CD4-positive, alpha-beta T cell (primary cell): ENCODE results near the gene PSMD8. TPM values are rescaled to one million over a fixed set of nuclear protein-coding genes. Genes with fewer than 3 reads are reported as not detected.

Experiments used
- ATAC-seq: fragments of 200-7000 bp; cut with Tn5 transposase; one replicate; pipeline ENCODE4 v1.10.0; 2022; ENCODE audit warnings: mild to moderate bottlenecking; ENCODE audit not compliant: poor library complexity
- CTCF ChIA-PET: fragments of 350-600 bp; sonication (Branson Sonifier 250); formaldehyde crosslinking; loops from one replicate; lab custom pipeline; 2021; ENCODE audit warnings: antibody characterized with exemption, inconsistent platforms; lab: Charles Lee
- POLR2A ChIA-PET: fragments of 350-600 bp; sonication (Branson Sonifier 250); formaldehyde crosslinking; loops from one replicate; lab custom pipeline; 2021; ENCODE audit warnings: antibody characterized with exemption, inconsistent platforms; lab: Charles Lee
- DNase-seq, 14 experiments: peaks; one replicate each; pipeline ENCODE4 v3.0.0-alpha.2; 2013 to 2020; ENCODE audit warnings: mixed read lengths in 2 of 14
- H3K27ac ChIP-seq, 2 donors: one replicate each; pipeline versions ENCODE4 v1.5.1 to v1.7.0; 2013; ENCODE audit warnings: low read length in 2 of 2, low read depth in 1 of 2, mild to moderate bottlenecking in 1 of 2
- H3K27me3 ChIP-seq, 2 experiments: 1 replicate in 1 of 2; 2 replicates in 1 of 2; pipeline versions ENCODE4 v1.6.1 to v1.7.0; 2013; ENCODE audit warnings: low read length in 2 of 2, control low read depth in 1 of 2, mild to moderate bottlenecking in 1 of 2, moderate library complexity in 1 of 2; ENCODE audit not compliant: insufficient read depth in 2 of 2, control insufficient read depth in 1 of 2
- H3K36me3 ChIP-seq: one replicate; pipeline ENCODE4 v1.6.1; 2013; ENCODE audit warnings: low read length, control low read depth; ENCODE audit not compliant: insufficient read depth
- H3K4me1 ChIP-seq: one replicate; pipeline ENCODE4 v1.6.1; 2013; ENCODE audit warnings: low read length, control low read depth; ENCODE audit not compliant: insufficient read depth
- H3K4me3 ChIP-seq: one replicate; pipeline ENCODE4 v1.5.1; 2013; ENCODE audit warnings: mild to moderate bottlenecking, low read length, moderate library complexity
- H3K9me3 ChIP-seq, 2 experiments: 1 replicate in 1 of 2; 2 replicates in 1 of 2; pipeline versions ENCODE4 v1.6.1 to v1.7.0; 2013; ENCODE audit warnings: low read length in 2 of 2, mild to moderate bottlenecking in 2 of 2, control low read depth in 1 of 2, moderate library complexity in 1 of 2; ENCODE audit not compliant: control insufficient read depth in 1 of 2, insufficient read depth in 1 of 2
- H3K27ac Mint-ChIP-seq: one replicate; pipeline ENCODE4 v1.8.0; 2020; ENCODE audit warnings: mixed read lengths
- H3K27me3 Mint-ChIP-seq: one replicate; pipeline ENCODE4 v1.8.0; 2021; ENCODE audit warnings: mixed read lengths
- H3K36me3 Mint-ChIP-seq: one replicate; pipeline ENCODE4 v1.8.0; 2021; ENCODE audit warnings: low read depth, mixed read lengths
- H3K4me1 Mint-ChIP-seq: one replicate; pipeline ENCODE4 v1.8.0; 2021; ENCODE audit warnings: low read depth, mixed read lengths
- H3K4me3 Mint-ChIP-seq: one replicate; pipeline ENCODE4 v1.8.0; 2020; ENCODE audit warnings: mild to moderate bottlenecking, mixed read lengths
- H3K9me3 Mint-ChIP-seq: one replicate; pipeline ENCODE4 v1.8.0; 2020; ENCODE audit warnings: mixed read lengths
- intact Hi-C, 2 experiments: fragments of 100-400 bp; cut with DNase I in 1 of 2; cut with micrococcal nuclease in 1 of 2; formaldehyde crosslinking; loops; one replicate each; pipeline versions ENCODE4 v1.15.1 to v1.9.0; 2023 to 2025; cut with DNase I, micrococcal nuclease
- total RNA-seq, 174 experiments: library from RNA in 2 of 174; stranded (reverse) in 2 of 174; gene quantifications; one replicate each; pipeline ENCODE4 v1.2.3 and lab custom pipeline; 2021 to 2026
- TF ChIP-seq, protein P1 (sequence below): fragments of 200-600 bp; IDR thresholded peaks from one replicate; pipeline ENCODE4 v1.8.0; 2022; ENCODE audit warnings: antibody characterized with exemption, mild to moderate bottlenecking

The PSMD8 gene
- total RNA-seq, 2 experiments from 2014 or later = 61.2 to 64.4 TPM

GRCh38 chr19:38375098-38375493, 725 bp downstream of the PSMD8 start:
- peak overlapping the region; percentile 93 for H3K4me3 ChIP-seq
- no peak for ATAC-seq

GRCh38 chr19:38375748-38376147, 1.4 kb downstream of the PSMD8 start:
- Mint-ChIP-seq H3K27me3 (peaks cover 5% of the 10 kb centered on the region), H3K9me3 (no peaks in the 10 kb centered on the region), H3K36me3 (peaks cover 54% of the 10 kb centered on the region), H3K4me1 (peaks cover 30% of the 10 kb centered on the region), H3K4me3 (peak overlapping the region; percentile 99), H3K27ac (peak overlapping the region; percentile 89)
- Histone ChIP-seq H3K4me1 (peaks cover 34% of the 10 kb centered on the region), H3K36me3 (peaks cover 33% of the 10 kb centered on the region), H3K27ac (no peak overlapping the region), H3K9me3 (no peaks in the 10 kb centered on the region), H3K4me3 (peak overlapping the region; percentile 93), H3K27me3 (no peaks in the 10 kb centered on the region)
- TF ChIP-seq, protein P1, sequence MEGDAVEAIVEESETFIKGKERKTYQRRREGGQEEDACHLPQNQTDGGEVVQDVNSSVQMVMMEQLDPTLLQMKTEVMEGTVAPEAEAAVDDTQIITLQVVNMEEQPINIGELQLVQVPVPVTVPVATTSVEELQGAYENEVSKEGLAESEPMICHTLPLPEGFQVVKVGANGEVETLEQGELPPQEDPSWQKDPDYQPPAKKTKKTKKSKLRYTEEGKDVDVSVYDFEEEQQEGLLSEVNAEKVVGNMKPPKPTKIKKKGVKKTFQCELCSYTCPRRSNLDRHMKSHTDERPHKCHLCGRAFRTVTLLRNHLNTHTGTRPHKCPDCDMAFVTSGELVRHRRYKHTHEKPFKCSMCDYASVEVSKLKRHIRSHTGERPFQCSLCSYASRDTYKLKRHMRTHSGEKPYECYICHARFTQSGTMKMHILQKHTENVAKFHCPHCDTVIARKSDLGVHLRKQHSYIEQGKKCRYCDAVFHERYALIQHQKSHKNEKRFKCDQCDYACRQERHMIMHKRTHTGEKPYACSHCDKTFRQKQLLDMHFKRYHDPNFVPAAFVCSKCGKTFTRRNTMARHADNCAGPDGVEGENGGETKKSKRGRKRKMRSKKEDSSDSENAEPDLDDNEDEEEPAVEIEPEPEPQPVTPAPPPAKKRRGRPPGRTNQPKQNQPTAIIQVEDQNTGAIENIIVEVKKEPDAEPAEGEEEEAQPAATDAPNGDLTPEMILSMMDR = no peak
- ATAC-seq (no peak), DNase-seq (no peak)
- POLR2A ChIA-PET = interaction anchor here (0.8 to 1.8 kb wide), 5 partner anchors 12 to 1060 kb away, joined by 3 to 9 read pairs (median 5); partner anchors contain the start of genes EIF3K, FAM98C, GGN and RPS16
- CTCF ChIA-PET = interaction anchor here (2.5 kb wide), 1 partner anchor 27 kb away, joined by 36 read pairs; the partner anchor contains the start of gene FAM98C
- intact Hi-C loops = loop anchor here in 1 of 2 experiments (1.0 to 2.0 kb wide), 4 partner anchors 13 to 469 kb away; partner anchors contain the start of genes FAM98C, GGN, SIPA1L3 and SPRED3

More at GRCh38 chr19:38375098-38375493, 725 bp downstream of the PSMD8 start:
- Mint-ChIP-seq H3K36me3 (peaks cover 48% of the 10 kb centered on the region), H3K9me3 (no peaks in the 10 kb centered on the region), H3K27ac (peak overlapping the region; percentile 89), H3K27me3 (peaks cover 6% of the 10 kb centered on the region), H3K4me3 (peak overlapping the region; percentile 99), H3K4me1 (peaks cover 30% of the 10 kb centered on the region)
- POLR2A ChIA-PET = interaction anchor here (1.2 to 2.1 kb wide), 16 partner anchors 10 to 1297 kb away, joined by 3 to 73 read pairs (median 12); partner anchors contain the start of genes CATSPERG, ECH1, FAM98C and GGN
- intact Hi-C loops = loop anchor here in 1 of 2 experiments (1.0 to 2.0 kb wide), 4 partner anchors 14 to 468 kb away; partner anchors contain the start of genes FAM98C, GGN, SIPA1L3 and SPRED3
- no peaks in the 10 kb centered on the region for H3K9me3 ChIP-seq
- TF ChIP-seq, protein P1 = no peak
- peaks cover 27% of the 10 kb centered on the region for H3K36me3 ChIP-seq
- H3K27me3 ChIP-seq = no peaks in the 10 kb centered on the region
- H3K27ac ChIP-seq = peak overlapping the region; percentile 77 to 89
- H3K4me1 ChIP-seq = peaks cover 34% of the 10 kb centered on the region
- no peak for DNase-seq
- CTCF ChIA-PET = interaction anchor here (1.2 to 2.5 kb wide), 5 partner anchors 13 to 468 kb away, joined by 5 to 36 read pairs (median 11); partner anchors contain the start of genes CATSPERG, FAM98C, GGN and SIPA1L3

- CTCF ChIA-PET = no interaction called here
- H3K4me1 Mint-ChIP-seq = peaks cover 30% of the 10 kb centered on the region
- DNase-seq = no peak
- Histone ChIP-seq H3K4me1 (peaks cover 34% of the 10 kb centered on the region), H3K4me3 (no peak overlapping the region), H3K27me3 (no peaks in the 10 kb centered on the region), H3K9me3 (no peaks in the 10 kb centered on the region), H3K36me3 (peaks cover 41% of the 10 kb centered on the region), H3K27ac (no peak overlapping the region)
- peaks cover 3% of the 10 kb centered on the region for H3K27me3 Mint-ChIP-seq
- no peaks in the 10 kb centered on the region for H3K9me3 Mint-ChIP-seq
- H3K4me3 Mint-ChIP-seq = peak overlapping the region; percentile 78
- intact Hi-C loops = no loop called here
- peaks cover 63% of the 10 kb centered on the region for H3K36me3 Mint-ChIP-seq
- POLR2A ChIA-PET = interaction anchor here (1.3 to 1.4 kb wide), 2 partner anchors 11 to 26 kb away, joined by 5 to 9 read pairs; partner anchors contain the start of genes FAM98C and GGN
- no peak for ATAC-seq
- TF ChIP-seq, protein P1 = no peak
- H3K27ac Mint-ChIP-seq = peak overlapping the region; percentile 69
Measured at GRCh38 chr19:38376576-38376975, 2.2 kb downstream of the PSMD8 start.
